Prostate gland (tissue), 2 donors: ENCODE data around the gene NDUFV1. TPM values are rescaled to one million over a fixed set of nuclear protein-coding genes. Genes with fewer than 3 reads are reported as not detected.
A peak's percentile ranks its signal among the peaks of the same experiment; 100 is the strongest.

Experiments
- DNase-seq: peaks from one replicate; pipeline ENCODE4 v3.0.0-alpha.2; 2019; ENCODE audit warnings: low spot score
- H3K27ac ChIP-seq, 2 donors: fragments of 200-600 bp; sonication (generic); 2 replicates each; pipeline ENCODE4 v1.5.1; 2017 to 2019
- H3K27me3 ChIP-seq: fragments of 200-600 bp; sonication (generic); replicated peaks from 2 replicates; pipeline ENCODE4 v1.5.1; 2019; ENCODE audit not compliant: insufficient read depth
- H3K36me3 ChIP-seq, 2 donors: fragments of 200-600 bp; sonication (generic); 1 replicate in 1 of 2; 2 replicates in 1 of 2; pipeline versions ENCODE4 v1.5.1 to v1.8.1; 2017 to 2019
- H3K4me1 ChIP-seq: fragments of 200-600 bp; sonication (generic); replicated peaks from 2 replicates; pipeline ENCODE4 v1.5.1; 2019
- H3K4me3 ChIP-seq, 2 donors: fragments of 200-600 bp; sonication (generic); 2 replicates each; pipeline ENCODE4 v1.5.1; 2017 to 2019
- H3K9me3 ChIP-seq: fragments of 200-600 bp; sonication (generic); 2 replicates; pipeline ENCODE4 v1.5.1; 2017
- POLR2A ChIP-seq: fragments of 450-650 bp; IDR thresholded peaks from one replicate; pipeline ENCODE4 v1.6.1; 2016; ENCODE audit warnings: antibody characterized with exemption, mild to moderate bottlenecking
- POLR2AphosphoS5 ChIP-seq: sonication (generic); formaldehyde crosslinking; IDR thresholded peaks from one replicate; pipeline ENCODE4 v1.6.1; 2017; ENCODE audit warnings: antibody characterized with exemption
- WGBS: methylation state at CpG from one replicate; pipeline ENCODE4 v1.1.5; 2018; 5-methylcytosine and 5-hydroxymethylcytosine counted together
- intact Hi-C: fragments of 100-400 bp; cut with DNase I; formaldehyde crosslinking; loops from one replicate; pipeline ENCODE4 v1.14.2; 2022
- total RNA-seq, 2 donors: library from RNA; depleted of rRNA; stranded (reverse); fragments of >200 nt; gene quantifications; one replicate each; pipeline ENCODE4 v1.1.0, GENCODE V29; 2016
- TF ChIP-seq, protein P1 (sequence below), 4 experiments: fragments of 200-600 bp in 2 of 4; fragments of 450-650 bp in 2 of 4; sonication (generic) in 2 of 4; IDR thresholded peaks; 1 replicate in 3 of 4; 2 replicates in 1 of 4; pipeline ENCODE4 v1.5.1; 2016 to 2019; ENCODE audit warnings: antibody characterized with exemption in 4 of 4, mild to moderate bottlenecking in 2 of 4, moderate library complexity in 2 of 4

The NDUFV1 gene
- total RNA-seq, 2 donors from 2014 or later, result 190 to 260 TPM

DNA sequence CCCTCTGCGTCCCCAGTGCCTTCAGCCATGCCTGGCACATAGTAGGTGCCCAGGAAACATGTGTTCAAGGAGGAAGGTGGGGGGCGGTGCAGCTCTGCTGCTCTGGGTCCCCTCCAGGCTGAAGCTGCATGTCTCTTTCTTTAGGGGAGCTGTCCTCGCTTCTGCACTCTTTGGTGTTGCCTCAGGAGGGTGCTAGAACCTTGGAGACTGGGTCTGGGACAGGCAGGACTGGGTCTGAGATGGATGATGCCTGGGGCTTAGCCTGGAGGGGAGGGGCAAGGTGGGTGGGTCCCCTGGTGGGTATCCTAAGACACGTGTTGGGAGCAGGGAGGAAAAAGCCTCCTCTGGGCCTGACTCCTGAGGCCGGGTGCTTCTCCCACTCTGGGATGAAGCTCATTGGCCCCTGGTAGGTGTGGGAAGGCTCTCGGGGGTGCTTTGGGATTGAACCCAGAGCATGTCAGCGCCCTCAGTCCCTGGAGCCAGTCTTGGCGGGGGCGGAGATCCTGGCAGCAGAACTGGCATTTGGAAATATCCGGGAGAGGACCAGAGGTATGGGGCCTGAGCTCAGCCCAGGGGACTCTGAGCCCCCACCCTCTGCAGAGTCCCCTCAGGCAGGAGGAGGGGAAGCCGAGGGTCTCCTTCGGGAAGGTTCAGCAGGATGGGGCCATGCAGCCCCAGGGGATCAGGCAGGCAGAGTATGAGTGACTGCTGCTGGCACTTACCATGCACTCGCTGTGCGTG, 29.8 kb upstream of the NDUFV1 start:
- H3K27ac ChIP-seq, result no peak overlapping the region
- H3K27me3 ChIP-seq, result no peaks in the 10 kb centered on the region
- DNase-seq, result no peak
- no peak overlapping the region for H3K4me3 ChIP-seq
- WGBS, result 75% methylated on average over 14 of the region's 14 CpGs
- intact Hi-C loops, result no loop called here
- no peaks in the 10 kb centered on the region for H3K36me3 ChIP-seq
- H3K4me1 ChIP-seq, result no peaks in the 10 kb centered on the region
- no peaks in the 10 kb centered on the region for H3K9me3 ChIP-seq
- TF ChIP-seq, protein P1, sequence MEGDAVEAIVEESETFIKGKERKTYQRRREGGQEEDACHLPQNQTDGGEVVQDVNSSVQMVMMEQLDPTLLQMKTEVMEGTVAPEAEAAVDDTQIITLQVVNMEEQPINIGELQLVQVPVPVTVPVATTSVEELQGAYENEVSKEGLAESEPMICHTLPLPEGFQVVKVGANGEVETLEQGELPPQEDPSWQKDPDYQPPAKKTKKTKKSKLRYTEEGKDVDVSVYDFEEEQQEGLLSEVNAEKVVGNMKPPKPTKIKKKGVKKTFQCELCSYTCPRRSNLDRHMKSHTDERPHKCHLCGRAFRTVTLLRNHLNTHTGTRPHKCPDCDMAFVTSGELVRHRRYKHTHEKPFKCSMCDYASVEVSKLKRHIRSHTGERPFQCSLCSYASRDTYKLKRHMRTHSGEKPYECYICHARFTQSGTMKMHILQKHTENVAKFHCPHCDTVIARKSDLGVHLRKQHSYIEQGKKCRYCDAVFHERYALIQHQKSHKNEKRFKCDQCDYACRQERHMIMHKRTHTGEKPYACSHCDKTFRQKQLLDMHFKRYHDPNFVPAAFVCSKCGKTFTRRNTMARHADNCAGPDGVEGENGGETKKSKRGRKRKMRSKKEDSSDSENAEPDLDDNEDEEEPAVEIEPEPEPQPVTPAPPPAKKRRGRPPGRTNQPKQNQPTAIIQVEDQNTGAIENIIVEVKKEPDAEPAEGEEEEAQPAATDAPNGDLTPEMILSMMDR (IDR thresholded peaks at IDR 0.05), result no peak
- TF ChIP-seq POLR2AphosphoS5, result no peak
- TF ChIP-seq POLR2A, result no peak

DNA sequence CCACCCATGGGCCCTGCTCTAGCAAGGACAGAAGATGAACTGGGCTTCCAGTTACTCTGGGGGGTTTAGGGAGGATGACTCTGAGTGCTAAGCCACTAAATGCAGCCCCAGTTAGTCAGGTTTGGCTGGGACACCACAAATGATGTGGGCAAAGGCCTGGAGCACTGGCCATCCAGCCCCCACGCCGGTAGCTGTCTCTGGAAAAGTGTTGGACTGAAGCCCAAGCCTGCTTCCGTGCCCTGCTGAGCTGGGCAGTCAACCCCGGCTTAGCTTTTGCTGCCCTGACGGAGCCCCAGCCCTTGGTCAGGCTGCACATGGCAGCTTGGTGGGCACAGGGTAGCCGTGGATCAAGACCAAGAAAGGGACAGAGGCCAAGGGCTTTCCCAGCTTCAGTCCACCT, 28.8 kb upstream of the NDUFV1 start:
- Histone ChIP-seq H3K27ac (no peak overlapping the region), H3K36me3 (no peaks in the 10 kb centered on the region), H3K4me1 (peaks cover 4% of the 10 kb centered on the region), H3K4me3 (no peak overlapping the region), H3K27me3 (no peaks in the 10 kb centered on the region), H3K9me3 (no peaks in the 10 kb centered on the region)
- WGBS, result 83% methylated on average over 6 of the region's 6 CpGs
- TF ChIP-seq POLR2AphosphoS5, result no peak
- TF ChIP-seq, protein P1 (IDR thresholded peaks at IDR 0.05), result no peak
- TF ChIP-seq POLR2A, result no peak
- intact Hi-C loops, result no loop called here
- no peak for DNase-seq

DNA sequence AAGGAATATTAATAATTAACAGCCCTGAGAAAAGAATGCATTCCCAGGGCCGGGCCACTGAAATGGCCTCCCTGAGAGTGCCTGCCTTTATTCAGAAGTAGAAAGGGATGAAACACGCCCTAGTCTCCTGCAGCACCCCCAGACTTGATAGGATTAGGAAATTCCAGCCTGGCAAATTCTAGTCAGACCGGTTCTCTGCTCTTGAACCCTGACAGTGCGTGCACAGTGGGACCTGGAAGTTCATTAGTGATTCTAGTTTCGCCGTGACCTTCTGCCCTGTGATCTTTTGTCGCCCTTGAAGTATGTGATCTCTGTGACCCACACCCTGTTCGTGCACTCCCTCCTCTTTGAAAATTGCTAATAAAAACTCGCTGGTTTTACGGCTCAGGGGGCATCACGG, 25.3 kb upstream of the NDUFV1 start:
- DNase-seq, result peak; percentile 32
- H3K4me3 ChIP-seq, result no peak overlapping the region
- H3K4me1 ChIP-seq, result peaks cover 4% of the 10 kb centered on the region
- intact Hi-C loops, result no loop called here
- TF ChIP-seq, protein P1 (IDR thresholded peaks at IDR 0.05), result no peak
- TF ChIP-seq POLR2AphosphoS5 (no peak), POLR2A (no peak)
- peak overlapping the region in 1 of 2 donors; percentile 96 for H3K27ac ChIP-seq
- no peaks in the 10 kb centered on the region for H3K9me3 ChIP-seq
- H3K36me3 ChIP-seq, result no peaks in the 10 kb centered on the region
- WGBS, result 24% methylated on average over 11 of the region's 11 CpGs
- H3K27me3 ChIP-seq, result no peaks in the 10 kb centered on the region

- TF ChIP-seq POLR2A (no peak), POLR2AphosphoS5 (no peak)
- TF ChIP-seq, protein P1 (IDR thresholded peaks at IDR 0.05), result no peak
- no peaks in the 10 kb centered on the region for H3K27me3 ChIP-seq
- intact Hi-C loops, result loop anchor here (2.0 kb wide), 1 partner anchor 25 kb away; the partner anchor contains the start of gene NDUFV1
- no peaks in the 10 kb centered on the region for H3K9me3 ChIP-seq
- H3K27ac ChIP-seq, result peak overlapping the region; percentile 96 to 99
- no peaks in the 10 kb centered on the region for H3K36me3 ChIP-seq
- H3K4me1 ChIP-seq, result peaks cover 4% of the 10 kb centered on the region
- no peak overlapping the region for H3K4me3 ChIP-seq
- DNase-seq, result no peak
- 45% methylated on average over 4 of the region's 4 CpGs for WGBS
These were observed 24.7 kb upstream of the NDUFV1 start for GRCh38 chr11:67582011-67582410.
